GM19099 (cell line): ENCODE data around the gene RPSA.

Source experiments
- POLR2A ChIP-seq: IDR thresholded peaks from 3 replicates; pipeline ENCODE4 v1.6.1; 2011; ENCODE audit warnings: low read depth; ENCODE audit not compliant: insufficient read length; ENCODE audit errors: extremely low read depth

The RPSA gene

GRCh38 chr3:39410893-39411292 lies 4.4 kb downstream of the RPSA start:
- TF ChIP-seq POLR2A, result no peak

- TF ChIP-seq POLR2A, result no peak
These were observed 6.2 kb downstream of the RPSA start for GRCh38 chr3:39412668-39413260.

- no peak for TF ChIP-seq POLR2A
These were observed 7.3 kb downstream of the RPSA start for GRCh38 chr3:39413691-39414420.

GRCh38 chr3:39414421-39414907 lies 7.9 kb downstream of the RPSA start:
- TF ChIP-seq POLR2A, result peak; percentile 44

GRCh38 chr3:39415983-39416382 lies 9.5 kb downstream of the RPSA start:
- peak; percentile 25 for TF ChIP-seq POLR2A

- no peak for TF ChIP-seq POLR2A
These were observed 13.3 kb downstream of the RPSA start for GRCh38 chr3:39419742-39420315.

- no peak for TF ChIP-seq POLR2A
These were observed 14.0 kb downstream of the RPSA start for GRCh38 chr3:39420543-39420942.

GRCh38 chr3:39423436-39423970 lies 17.0 kb downstream of the RPSA start:
- no peak for TF ChIP-seq POLR2A

- TF ChIP-seq POLR2A, result no peak
These were observed 19.8 kb downstream of the RPSA start for GRCh38 chr3:39426312-39426711.

- no peak for TF ChIP-seq POLR2A
These were observed 21.0 kb downstream of the RPSA start for GRCh38 chr3:39427506-39427905.

GRCh38 chr3:39428745-39429201 lies 22.3 kb downstream of the RPSA start:
- TF ChIP-seq POLR2A, result no peak

GRCh38 chr3:39429466-39429865 lies 22.9 kb downstream of the RPSA start:
- no peak for TF ChIP-seq POLR2A

GRCh38 chr3:39432342-39432741 lies 25.8 kb downstream of the RPSA start:
- no peak for TF ChIP-seq POLR2A

GRCh38 chr3:39433642-39434041 lies 27.1 kb downstream of the RPSA start:
- no peak for TF ChIP-seq POLR2A

GRCh38 chr3:39434574-39434973 lies 28.1 kb downstream of the RPSA start:
- no peak for TF ChIP-seq POLR2A
